DMS114 treated with DMSO at 0.1 percent for 48 hours (cell line): ENCODE data around the gene CRHR1.
"Not testable (repeated sequence)": the region's sequence is repeated elsewhere in the genome, so short reads cannot be mapped to it uniquely, and the experiment has no call there.

ENCODE experiments used
- DNase-seq: peaks from one replicate; lab custom pipeline; 2025; ENCODE audit not compliant: unreplicated experiment; lab: John Stamatoyannopoulos, UW

CRHR1 gene

GRCh38 chr17:45857977-45858708 lies 74.0 kb downstream of the CRHR1 start:
- DNase-seq, result no peak

- no peak for DNase-seq
These were observed 77.0 kb downstream of the CRHR1 start for GRCh38 chr17:45861165-45861564.

DNA sequence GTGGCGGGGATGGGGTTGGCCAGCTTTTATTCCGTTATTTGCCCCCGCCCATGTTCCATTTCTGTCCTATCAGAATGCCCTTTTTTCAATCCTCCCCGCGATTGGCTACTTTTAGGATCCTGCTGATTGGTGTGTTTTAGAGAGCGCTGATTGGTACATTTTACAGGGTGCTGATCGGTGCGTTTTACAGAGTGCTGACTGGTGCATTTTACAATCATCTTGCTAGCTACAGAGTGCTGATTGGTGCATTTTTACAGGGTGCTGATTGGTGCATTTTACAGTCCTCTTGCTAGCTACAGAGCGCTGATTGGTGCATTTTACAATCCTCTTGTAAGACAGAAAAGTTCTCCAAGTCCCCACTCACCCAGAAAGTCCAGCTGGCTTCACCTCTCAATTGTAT lies 78.0 kb downstream of the CRHR1 start:
- not testable (repeated sequence) for DNase-seq

- DNase-seq, result no peak
These were observed 79.9 kb downstream of the CRHR1 start for GRCh38 chr17:45863857-45864654.

GRCh38 chr17:45867171-45867570 lies 83.1 kb downstream of the CRHR1 start:
- no peak for DNase-seq

DNA sequence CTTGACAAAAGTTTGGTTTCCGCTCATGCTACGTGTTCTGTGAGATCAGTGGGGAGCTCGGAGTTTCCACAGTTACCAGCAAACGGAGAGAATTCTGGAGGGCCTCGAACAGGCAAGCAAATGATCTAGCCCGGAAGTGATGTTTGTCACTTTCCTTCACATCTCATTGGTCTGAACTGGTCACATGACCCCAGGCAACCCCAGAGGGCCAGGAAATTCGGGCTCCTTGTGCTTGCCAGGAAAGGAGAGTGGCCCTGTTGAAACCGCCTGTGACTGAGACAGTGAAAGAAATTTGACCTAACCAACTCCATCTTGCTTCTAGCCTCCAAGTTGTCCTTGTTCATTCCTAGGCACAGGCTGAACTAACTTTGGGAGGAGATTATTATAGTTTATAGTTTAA lies 83.6 kb downstream of the CRHR1 start:
- no peak for DNase-seq

GRCh38 chr17:45868276-45868675 lies 84.2 kb downstream of the CRHR1 start:
- no peak for DNase-seq

DNA sequence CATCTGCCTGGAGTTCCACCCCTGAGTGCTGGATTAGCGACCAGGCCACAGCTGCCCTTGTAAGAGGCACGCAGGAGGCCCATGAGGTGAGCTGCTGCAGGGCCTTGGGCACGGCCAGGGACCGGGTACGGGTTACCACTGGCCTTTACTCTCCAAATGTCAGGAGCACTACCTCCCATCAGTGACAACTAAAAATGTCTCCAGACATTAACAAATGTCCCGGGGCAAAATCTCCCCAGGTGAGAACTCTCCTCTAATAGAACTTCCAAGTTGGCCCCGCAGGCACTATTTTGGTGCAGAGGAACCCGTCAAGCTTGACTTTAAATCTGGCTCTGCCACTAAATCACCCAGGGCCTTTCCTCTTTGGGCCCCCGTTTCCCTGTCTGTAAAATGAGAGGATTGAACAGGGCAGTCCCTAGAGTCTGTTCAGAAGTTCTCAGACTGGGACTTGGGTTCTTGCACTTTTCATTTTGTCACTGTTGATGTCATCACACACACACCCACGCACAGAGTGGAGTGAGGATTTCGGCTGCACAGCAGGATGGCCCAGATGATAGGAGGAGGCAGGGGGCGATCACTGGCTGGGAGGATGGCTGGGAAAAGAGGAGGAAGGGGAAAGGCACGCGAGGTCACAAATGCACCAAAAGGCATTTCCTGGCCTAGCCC lies 85.7 kb downstream of the CRHR1 start:
- no peak for DNase-seq

- DNase-seq, result no peak
These were observed 86.3 kb downstream of the CRHR1 start for GRCh38 chr17:45870342-45870974.

DNA sequence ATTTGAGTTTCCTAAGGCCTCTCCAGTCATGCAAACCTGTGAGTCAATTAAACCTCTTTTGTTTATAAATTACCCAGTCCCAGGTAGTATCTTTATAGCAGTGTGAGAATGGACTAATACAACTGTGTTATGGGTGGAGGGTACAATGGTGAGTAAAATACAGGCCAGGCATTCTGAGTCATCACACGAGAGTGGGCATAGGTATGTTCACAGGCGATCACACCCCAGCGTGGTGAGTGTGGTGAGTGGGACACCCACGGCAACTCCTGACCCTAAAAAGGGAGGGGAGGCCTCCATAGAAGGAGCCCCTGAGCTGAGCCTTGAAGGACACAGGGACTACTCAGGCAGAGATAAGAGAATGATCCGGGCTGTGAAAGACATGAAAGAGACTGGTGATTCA lies 87.6 kb downstream of the CRHR1 start:
- no peak for DNase-seq

DNA sequence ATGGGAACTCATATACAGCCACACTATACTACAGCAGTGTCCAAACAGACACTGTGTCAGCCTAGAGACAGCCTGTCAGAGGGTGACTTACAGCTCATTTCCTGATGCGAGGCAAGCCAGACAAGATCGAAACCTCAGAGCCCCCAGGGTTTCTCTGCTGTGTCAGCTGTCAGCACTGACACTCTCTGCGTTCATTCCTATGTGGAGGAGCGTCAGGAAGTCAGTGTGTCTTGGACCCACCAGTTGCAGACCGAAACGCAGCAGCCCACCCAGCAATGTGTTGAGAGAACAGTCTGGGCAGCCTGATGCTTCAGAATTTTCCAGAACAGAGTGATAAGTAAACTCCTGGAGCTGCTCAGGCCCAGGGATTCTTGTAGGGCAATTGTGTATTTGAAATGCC lies 89.6 kb downstream of the CRHR1 start:
- no peak for DNase-seq

- no peak for DNase-seq
These were observed 90.0 kb downstream of the CRHR1 start for GRCh38 chr17:45874151-45874550.

DNA sequence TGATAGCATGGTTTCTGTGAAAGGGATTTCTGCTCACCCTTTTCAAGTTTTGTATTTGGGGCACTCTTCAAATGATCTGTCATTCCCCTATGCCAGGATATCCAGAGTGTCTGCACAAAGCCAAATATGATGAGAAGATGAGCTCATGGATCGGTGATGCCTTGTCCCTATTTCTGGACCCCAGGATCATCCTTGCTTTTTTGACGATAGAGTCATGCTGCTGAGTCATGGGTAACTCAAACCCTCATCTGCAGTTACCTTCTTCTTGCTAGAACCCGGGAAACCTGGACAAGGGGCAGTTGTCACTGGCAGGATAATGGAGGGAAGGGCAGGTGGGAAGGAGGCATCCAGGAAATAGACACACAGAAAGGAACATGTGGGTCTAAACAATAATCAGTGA lies 92.4 kb downstream of the CRHR1 start:
- DNase-seq, result no peak

- DNase-seq, result no peak
These were observed 93.3 kb downstream of the CRHR1 start for GRCh38 chr17:45877467-45877866.

DNA sequence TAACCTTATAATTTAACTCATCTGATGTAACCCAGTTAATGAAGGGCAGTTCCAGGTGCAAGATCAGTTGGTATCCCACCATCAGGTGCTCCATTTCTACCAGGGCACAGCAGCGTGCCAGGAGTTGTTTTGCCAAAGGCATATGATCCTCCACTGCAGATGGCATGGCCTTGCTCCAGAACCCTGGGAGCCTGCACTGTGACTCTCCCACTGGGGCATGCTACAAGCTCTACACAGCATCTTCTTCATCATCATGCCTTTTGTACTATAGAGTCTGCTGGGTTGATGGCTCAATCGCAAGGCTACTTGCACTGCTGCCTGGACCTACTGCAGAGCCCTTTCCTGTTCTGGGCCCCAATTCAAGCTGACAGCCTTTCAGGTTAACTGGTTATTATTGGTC lies 98.9 kb downstream of the CRHR1 start:
- DNase-seq, result no peak
